GM18951 (cell line): ENCODE measurements around the gene DXO.

Experiments used
- POLR2A ChIP-seq: IDR thresholded peaks from 4 replicates; pipeline ENCODE4 v1.6.1; 2011; ENCODE audit warnings: mild to moderate bottlenecking; ENCODE audit not compliant: insufficient read length, insufficient read depth; ENCODE audit errors: extremely low read depth
- in situ Hi-C: fragments of 300-500 bp; cut with MboI; formaldehyde crosslinking; loops from one replicate; pipeline ENCODE4 v1.12.0; 2022; ENCODE audit warnings: low sequenced_read_pairs, mixed read lengths, inconsistent platforms; ENCODE audit not compliant: unreplicated experiment

The DXO gene

DNA sequence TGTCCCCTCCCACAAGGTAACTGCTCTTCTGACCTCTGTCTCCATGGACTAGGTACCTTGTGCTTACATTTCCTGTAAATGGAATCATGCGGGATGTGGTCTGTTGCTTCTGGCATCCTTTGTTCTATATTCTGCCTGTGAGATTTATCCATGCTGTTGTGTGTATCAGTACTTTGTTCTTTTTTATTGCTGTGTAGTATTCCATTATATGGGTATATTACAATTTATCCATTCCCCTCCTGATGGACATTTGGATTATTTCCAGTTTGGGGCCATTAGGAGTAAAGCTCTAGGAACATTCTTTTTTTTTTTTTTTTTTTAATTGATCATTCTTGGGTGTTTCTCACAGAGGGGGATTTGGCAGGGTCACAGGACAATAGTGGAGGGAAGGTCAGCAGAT lies 41.0 kb downstream of the DXO start:
- TF ChIP-seq POLR2A, result no peak
- in situ Hi-C loops, result no loop called here

GRCh38 chr6:31928672-31928939 lies 43.3 kb downstream of the DXO start:
- in situ Hi-C loops, result no loop called here

DNA sequence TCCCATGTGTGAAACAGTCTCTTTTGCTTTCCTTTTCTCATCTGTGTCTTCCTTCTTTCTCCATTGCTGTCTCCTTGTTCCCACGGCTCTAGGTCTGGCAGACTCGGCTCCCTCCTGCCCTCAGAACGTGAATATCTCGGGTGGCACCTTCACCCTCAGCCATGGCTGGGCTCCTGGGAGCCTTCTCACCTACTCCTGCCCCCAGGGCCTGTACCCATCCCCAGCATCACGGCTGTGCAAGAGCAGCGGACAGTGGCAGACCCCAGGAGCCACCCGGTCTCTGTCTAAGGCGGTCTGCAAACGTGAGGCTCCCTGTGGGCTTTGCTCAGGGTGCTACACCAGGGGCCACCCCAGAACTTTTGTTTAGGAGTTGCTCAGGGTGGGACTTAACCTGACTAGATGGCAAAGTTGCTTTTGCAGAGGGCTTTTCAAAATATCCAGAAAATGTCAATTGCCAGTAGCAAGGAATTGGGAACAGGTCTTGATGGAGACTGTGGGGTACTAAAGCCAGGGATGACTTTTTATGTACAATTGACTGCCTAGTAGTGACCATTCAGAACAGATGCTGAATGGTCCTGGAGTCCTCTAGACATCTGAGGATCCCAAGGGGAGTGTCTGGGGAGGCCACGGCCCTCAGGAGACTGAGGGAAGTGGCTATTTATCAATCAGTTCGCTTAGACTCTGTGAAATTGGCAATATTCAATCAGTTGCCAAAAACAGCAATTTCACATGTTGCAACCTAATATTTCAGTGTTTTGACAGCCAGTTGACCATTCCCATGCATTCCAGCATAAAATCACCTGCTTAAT lies 43.9 kb downstream of the DXO start:
- TF ChIP-seq POLR2A, result no peak
- in situ Hi-C loops, result no loop called here

More at GRCh38 chr6:31928672-31928939, 43.3 kb downstream of the DXO start:
- TF ChIP-seq POLR2A, result no peak

- in situ Hi-C loops, result no loop called here
- TF ChIP-seq POLR2A, result no peak
Measured at GRCh38 chr6:31927242-31927862, 44.6 kb downstream of the DXO start, which contains the start of gene C2. C2 (plus strand) TSS chr6:31927717; CDS start chr6:31927753, 36 bp downstream.

- TF ChIP-seq POLR2A, result no peak
- in situ Hi-C loops, result no loop called here
Measured at GRCh38 chr6:31922942-31923341, 49.0 kb downstream of the DXO start.

DNA sequence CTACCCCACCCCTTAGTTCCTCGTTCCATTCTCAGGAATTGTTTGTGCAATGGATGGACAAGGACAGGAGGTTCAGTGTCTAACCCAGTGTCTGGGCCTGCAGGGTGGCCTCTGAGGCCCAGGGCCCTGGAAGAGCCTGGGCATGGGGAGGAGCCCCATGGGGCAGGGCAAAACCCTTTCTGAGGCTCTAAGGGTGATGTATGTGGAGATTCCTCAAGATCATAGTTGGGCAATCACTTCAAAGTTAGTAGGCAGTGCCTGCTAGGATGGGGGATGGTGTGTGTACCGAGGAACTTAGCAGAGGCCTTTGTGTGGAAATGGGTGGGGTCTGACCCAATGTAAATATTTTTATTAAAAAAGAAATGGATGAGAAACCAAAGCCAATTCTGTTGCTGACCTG lies 51.1 kb downstream of the DXO start:
- in situ Hi-C loops, result no loop called here
- no peak for TF ChIP-seq POLR2A
